Measurements from ENCODE around the gene CASZ1. TPM values are rescaled to one million over a fixed set of nuclear protein-coding genes. Genes with fewer than 3 reads are reported as not detected.

Gene CASZ1
- polyA plus RNA-seq, 1 donor = 16.2 TPM

GRCh38 chr1:10678402-10678801 is 118.0 kb downstream of the CASZ1 start:
- WGBS (ENCODE audit: insufficient coverage, low lambda C conversion rate) = 100% methylated on average over 2 of the region's 23 CpGs
- Histone ChIP-seq H3K4me1 (ENCODE audit: control insufficient read depth, insufficient read depth, low read length) (peaks cover 95% of the 10 kb centered on the region), H3K27ac (ENCODE audit: low read length) (peak overlapping the region; percentile 71), H3K4me3 (ENCODE audit: low read length) (no peak overlapping the region), H3K27me3 (ENCODE audit: control insufficient read depth, insufficient read depth, low read length) (no peaks in the 10 kb centered on the region), H3K36me3 (ENCODE audit: control insufficient read depth, insufficient read depth, low read length) (no peaks in the 10 kb centered on the region), H3K9me3 (ENCODE audit: control insufficient read depth, low read depth, low read length) (no peaks in the 10 kb centered on the region)
- DNase-seq = no peak

GRCh38 chr1:10677491-10678391 is 118.7 kb downstream of the CASZ1 start:
- Histone ChIP-seq H3K9me3 (ENCODE audit: control insufficient read depth, low read depth, low read length) (no peaks in the 10 kb centered on the region), H3K27me3 (ENCODE audit: control insufficient read depth, insufficient read depth, low read length) (no peaks in the 10 kb centered on the region), H3K4me1 (ENCODE audit: control insufficient read depth, insufficient read depth, low read length) (peaks cover 88% of the 10 kb centered on the region), H3K27ac (ENCODE audit: low read length) (peak overlapping the region; percentile 71), H3K4me3 (ENCODE audit: low read length) (no peak overlapping the region), H3K36me3 (ENCODE audit: control insufficient read depth, insufficient read depth, low read length) (no peaks in the 10 kb centered on the region)
- no CpG with 5 or more reads among the region's 27 CpGs for WGBS (ENCODE audit: insufficient coverage, low lambda C conversion rate)
- DNase-seq = peak; percentile 90 to 96

GRCh38 chr1:10676963-10677362 is 119.5 kb downstream of the CASZ1 start:
- Histone ChIP-seq H3K36me3 (ENCODE audit: control insufficient read depth, insufficient read depth, low read length) (no peaks in the 10 kb centered on the region), H3K27me3 (ENCODE audit: control insufficient read depth, insufficient read depth, low read length) (peaks cover 3% of the 10 kb centered on the region), H3K4me3 (ENCODE audit: low read length) (no peak overlapping the region), H3K4me1 (ENCODE audit: control insufficient read depth, insufficient read depth, low read length) (peaks cover 84% of the 10 kb centered on the region), H3K9me3 (ENCODE audit: control insufficient read depth, low read depth, low read length) (no peaks in the 10 kb centered on the region), H3K27ac (ENCODE audit: low read length) (peak overlapping the region; percentile 71)
- DNase-seq = no peak
- no CpG with 5 or more reads among the region's 13 CpGs for WGBS (ENCODE audit: insufficient coverage, low lambda C conversion rate)

- Histone ChIP-seq H3K27me3 (ENCODE audit: control insufficient read depth, insufficient read depth, low read length) (peaks cover 5% of the 10 kb centered on the region), H3K9me3 (ENCODE audit: control insufficient read depth, low read depth, low read length) (no peaks in the 10 kb centered on the region), H3K36me3 (ENCODE audit: control insufficient read depth, insufficient read depth, low read length) (no peaks in the 10 kb centered on the region), H3K27ac (ENCODE audit: low read length) (peak overlapping the region; percentile 15), H3K4me3 (ENCODE audit: low read length) (no peak overlapping the region), H3K4me1 (ENCODE audit: control insufficient read depth, insufficient read depth, low read length) (peaks cover 84% of the 10 kb centered on the region)
- WGBS (ENCODE audit: insufficient coverage, low lambda C conversion rate) = no CpG with 5 or more reads among the region's 5 CpGs
- DNase-seq = no peak
Measured at GRCh38 chr1:10675813-10676212, 120.6 kb downstream of the CASZ1 start.

- Histone ChIP-seq H3K4me1 (ENCODE audit: control insufficient read depth, insufficient read depth, low read length) (peaks cover 76% of the 10 kb centered on the region), H3K36me3 (ENCODE audit: control insufficient read depth, insufficient read depth, low read length) (no peaks in the 10 kb centered on the region), H3K27me3 (ENCODE audit: control insufficient read depth, insufficient read depth, low read length) (peaks cover 5% of the 10 kb centered on the region), H3K4me3 (ENCODE audit: low read length) (no peak overlapping the region), H3K9me3 (ENCODE audit: control insufficient read depth, low read depth, low read length) (no peaks in the 10 kb centered on the region), H3K27ac (ENCODE audit: low read length) (peak overlapping the region; percentile 34)
- WGBS (ENCODE audit: insufficient coverage, low lambda C conversion rate) = 20% methylated on average over 1 of the region's 29 CpGs
- no peak for DNase-seq
Measured at GRCh38 chr1:10674700-10675609, 121.5 kb downstream of the CASZ1 start.

- peak overlapping the region; percentile 34 for H3K27ac ChIP-seq (ENCODE audit: low read length)
- no peak overlapping the region for H3K4me3 ChIP-seq (ENCODE audit: low read length)
- no CpG with 5 or more reads among the region's 16 CpGs for WGBS (ENCODE audit: insufficient coverage, low lambda C conversion rate)
- peaks cover 69% of the 10 kb centered on the region for H3K4me1 ChIP-seq (ENCODE audit: control insufficient read depth, insufficient read depth, low read length)
- H3K27me3 ChIP-seq (ENCODE audit: control insufficient read depth, insufficient read depth, low read length) = peaks cover 5% of the 10 kb centered on the region
- H3K36me3 ChIP-seq (ENCODE audit: control insufficient read depth, insufficient read depth, low read length) = no peaks in the 10 kb centered on the region
- no peaks in the 10 kb centered on the region for H3K9me3 ChIP-seq (ENCODE audit: control insufficient read depth, low read depth, low read length)
- no peak for DNase-seq
Measured at GRCh38 chr1:10674222-10674621, 122.2 kb downstream of the CASZ1 start.

DNA sequence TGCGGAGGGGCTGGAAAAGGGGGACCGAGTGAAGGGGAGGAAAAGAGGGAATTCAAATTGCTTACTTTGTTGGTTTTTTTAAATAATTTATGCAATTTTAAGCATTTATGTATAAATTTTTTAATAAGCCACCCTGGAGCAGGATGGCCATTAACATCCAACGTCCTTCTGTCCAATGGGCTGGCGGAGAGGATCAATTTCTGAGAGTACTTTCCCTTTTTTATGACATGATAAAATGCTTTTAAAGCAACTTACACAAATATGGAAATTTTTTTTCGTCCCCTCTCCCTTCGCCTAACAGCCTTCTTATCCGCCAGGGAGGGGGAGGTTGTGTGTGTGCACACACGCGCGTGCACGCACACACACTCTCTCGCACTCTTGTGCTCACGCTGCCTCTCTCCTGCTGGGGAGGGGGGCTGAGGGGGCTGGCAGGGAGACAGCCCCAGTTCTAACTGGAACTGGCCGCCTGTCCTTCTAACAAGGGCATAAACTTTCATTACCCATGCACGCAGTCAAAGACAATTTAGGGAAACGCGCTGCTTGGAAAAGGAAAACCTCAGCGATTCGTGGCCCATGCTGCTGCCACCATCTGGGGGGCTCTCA is 123.2 kb downstream of the CASZ1 start:
- peaks cover 5% of the 10 kb centered on the region for H3K27me3 ChIP-seq (ENCODE audit: control insufficient read depth, insufficient read depth, low read length)
- H3K4me3 ChIP-seq (ENCODE audit: low read length) = no peak overlapping the region
- H3K27ac ChIP-seq (ENCODE audit: low read length) = peak overlapping the region; percentile 28
- WGBS (ENCODE audit: insufficient coverage, low lambda C conversion rate) = 85% methylated on average over 2 of the region's 19 CpGs
- peaks cover 66% of the 10 kb centered on the region for H3K4me1 ChIP-seq (ENCODE audit: control insufficient read depth, insufficient read depth, low read length)
- H3K9me3 ChIP-seq (ENCODE audit: control insufficient read depth, low read depth, low read length) = no peaks in the 10 kb centered on the region
- no peaks in the 10 kb centered on the region for H3K36me3 ChIP-seq (ENCODE audit: control insufficient read depth, insufficient read depth, low read length)
- DNase-seq = no peak

DNA sequence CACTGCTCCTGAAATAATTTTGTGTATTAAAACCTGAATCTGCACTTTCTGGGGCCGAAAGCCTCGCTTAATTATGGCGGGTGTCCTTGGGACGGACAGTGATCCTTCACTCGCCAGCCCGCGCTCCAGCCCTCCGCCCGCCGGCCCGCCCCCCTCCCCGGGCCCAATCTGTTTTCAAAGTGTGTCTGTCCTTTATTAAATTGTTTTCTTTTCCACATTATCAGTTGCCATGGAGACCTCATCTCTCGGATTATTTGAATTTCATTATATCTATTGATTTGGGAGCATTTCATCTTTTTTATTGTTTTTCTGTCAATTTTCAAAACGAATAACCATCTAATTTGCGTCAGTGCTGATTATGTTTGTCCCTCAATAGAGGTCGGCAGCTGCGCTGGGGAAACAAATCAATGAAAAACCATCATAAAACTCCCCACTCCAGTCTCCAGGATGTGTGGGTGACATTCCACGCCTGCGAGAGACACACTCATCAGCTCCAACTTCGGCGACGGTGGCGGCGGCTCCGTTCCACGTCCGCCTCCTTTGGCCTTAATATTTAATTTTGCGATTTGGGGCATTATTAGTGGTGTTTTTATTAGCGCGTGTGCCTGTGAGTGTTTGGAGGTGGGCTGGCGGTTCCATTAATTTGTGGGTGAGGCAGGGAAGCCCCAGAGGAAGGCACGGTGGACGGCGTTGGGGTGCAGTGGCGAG is 123.9 kb downstream of the CASZ1 start:
- Histone ChIP-seq H3K27ac (ENCODE audit: low read length) (no peak overlapping the region), H3K27me3 (ENCODE audit: control insufficient read depth, insufficient read depth, low read length) (peaks cover 5% of the 10 kb centered on the region), H3K4me3 (ENCODE audit: low read length) (no peak overlapping the region), H3K9me3 (ENCODE audit: control insufficient read depth, low read depth, low read length) (no peaks in the 10 kb centered on the region), H3K4me1 (ENCODE audit: control insufficient read depth, insufficient read depth, low read length) (peaks cover 64% of the 10 kb centered on the region), H3K36me3 (ENCODE audit: control insufficient read depth, insufficient read depth, low read length) (no peaks in the 10 kb centered on the region)
- 22% methylated on average over 1 of the region's 35 CpGs for WGBS (ENCODE audit: insufficient coverage, low lambda C conversion rate)
- DNase-seq = no peak

GRCh38 chr1:10671622-10672342 is 124.7 kb downstream of the CASZ1 start:
- no peaks in the 10 kb centered on the region for H3K9me3 ChIP-seq (ENCODE audit: control insufficient read depth, low read depth, low read length)
- H3K27me3 ChIP-seq (ENCODE audit: control insufficient read depth, insufficient read depth, low read length) = peaks cover 5% of the 10 kb centered on the region
- WGBS (ENCODE audit: insufficient coverage, low lambda C conversion rate) = no CpG with 5 or more reads among the region's 27 CpGs
- H3K4me1 ChIP-seq (ENCODE audit: control insufficient read depth, insufficient read depth, low read length) = peaks cover 63% of the 10 kb centered on the region
- peak overlapping the region; percentile 54 for H3K27ac ChIP-seq (ENCODE audit: low read length)
- no peaks in the 10 kb centered on the region for H3K36me3 ChIP-seq (ENCODE audit: control insufficient read depth, insufficient read depth, low read length)
- DNase-seq = no peak
- H3K4me3 ChIP-seq (ENCODE audit: low read length) = no peak overlapping the region

All from large intestine (tissue), 3 donors.